ENCODE data around the gene SLC35E4. TPM values are rescaled to one million over a fixed set of nuclear protein-coding genes. Genes with fewer than 3 reads are reported as not detected.

SLC35E4 gene
- total and polyA plus RNA-seq, 9 of the 15 experiments (the other 6 are each of a cell fraction or from before 2014, with no cell fraction given), result 0.06 to 2.3 (median 0.86) TPM; not detected in 1

- TF ChIP-seq MGA (IDR thresholded peaks at IDR 0.05) (peak; percentile 75), CREM (IDR thresholded peaks at IDR 0.05; ENCODE audit: low read depth) (0 out of 2 replicates have a peak, but pooled peaks have one; percentile 14), ZNF274 (IDR thresholded peaks at IDR 0.05; ENCODE audit: borderline replicate concordance, low read depth, low read length) (no peak), TAF1 (IDR thresholded peaks at IDR 0.05; ENCODE audit: control insufficient read depth, extremely low read depth, insufficient read depth, low read length, severe bottlenecking) (no peak), CTBP1 (IDR thresholded peaks at IDR 0.05; ENCODE audit: borderline replicate concordance) (peak; percentile 51; the same call in 1 of the 2 replicates), E2F6 (IDR thresholded peaks at IDR 0.05; ENCODE audit: borderline replicate concordance in 1 of 2, extremely low read depth in 1 of 2, insufficient read depth in 1 of 2, insufficient read length in 1 of 2, low read depth in 1 of 2, low read length in 1 of 2, poor library complexity in 1 of 2, severe bottlenecking in 1 of 2) (peak in 1 of 2 experiments; percentile 30), FOXP4 (CRISPR knock-in tag; IDR thresholded peaks at IDR 0.05; ENCODE audit: borderline replicate concordance) (no peak)
Observed at GRCh38 chr22:30650508-30651116, 15.0 kb downstream of the SLC35E4 start (continued).
